Fibroblast of lung (primary cell): ENCODE data around the gene CDR2L. TPM values are rescaled to one million over a fixed set of nuclear protein-coding genes. Genes with fewer than 3 reads are reported as not detected.
A peak's percentile ranks its signal among the peaks of the same experiment; 100 is the strongest.

Source experiments
- DNase-seq, 2 donors: peaks; one replicate each; pipeline versions ENCODE4 v3.0.0 to v3.0.0-alpha.2; 2010; ENCODE audit warnings: low read depth in 2 of 2
- H2AFZ ChIP-seq: 2 replicates; pipeline ENCODE4 v1.5.1; 2012; ENCODE audit warnings: low read length, control low read depth, inconsistent platforms
- H3K27ac ChIP-seq: 2 replicates; pipeline ENCODE4 v1.5.1; 2011; ENCODE audit warnings: low read length, control low read depth; ENCODE audit not compliant: insufficient read depth
- H3K27me3 ChIP-seq: 2 replicates; pipeline ENCODE4 v1.5.1; 2011; ENCODE audit warnings: mild to moderate bottlenecking, low read length; ENCODE audit not compliant: control insufficient read depth, insufficient read depth
- H3K36me3 ChIP-seq: 2 replicates; pipeline ENCODE4 v1.5.1; 2011; ENCODE audit warnings: low read length; ENCODE audit not compliant: control insufficient read depth, insufficient read depth
- H3K4me1 ChIP-seq: 2 replicates; pipeline ENCODE4 v1.5.1; 2011; ENCODE audit warnings: low read length; ENCODE audit not compliant: control insufficient read depth, insufficient read depth; ENCODE audit errors: extremely low read depth
- H3K4me2 ChIP-seq: 2 replicates; pipeline ENCODE4 v1.5.1; 2011; ENCODE audit warnings: low read length, control low read depth; ENCODE audit not compliant: insufficient read depth; ENCODE audit errors: extremely low read depth
- H3K4me3 ChIP-seq, 4 experiments: fragments of 200-600 bp in 1 of 4; sonication (generic) in 1 of 4; replicated peaks in 1 of 4; 2 replicates each; pipeline ENCODE4 v1.5.1; 2011 to 2016; ENCODE audit warnings: low read length in 4 of 4, low read depth in 3 of 4, mild to moderate bottlenecking in 3 of 4, control low read depth in 2 of 4, inconsistent platforms in 1 of 4, mixed read lengths in 1 of 4; ENCODE audit not compliant: insufficient read depth in 1 of 4; ENCODE audit errors: control extremely low read depth in 1 of 4
- H3K79me2 ChIP-seq: 2 replicates; pipeline ENCODE4 v1.5.1; 2012; ENCODE audit warnings: mild to moderate bottlenecking, low read length, inconsistent platforms; ENCODE audit not compliant: control insufficient read depth, insufficient read depth
- H3K9ac ChIP-seq: 2 replicates; pipeline ENCODE4 v1.5.1; 2011; ENCODE audit warnings: mild to moderate bottlenecking, low read length, control low read depth; ENCODE audit not compliant: insufficient read depth
- H3K9me3 ChIP-seq: 2 replicates; pipeline ENCODE4 v1.5.1; 2012; ENCODE audit warnings: low read depth, low read length; ENCODE audit not compliant: control insufficient read depth, insufficient read depth
- H4K20me1 ChIP-seq: 2 replicates; pipeline ENCODE4 v1.5.1; 2011; ENCODE audit warnings: low read length; ENCODE audit not compliant: control insufficient read depth, insufficient read depth; ENCODE audit errors: extremely low read depth
- EZH2 ChIP-seq: IDR thresholded peaks from 2 replicates; pipeline ENCODE4 v1.5.1; 2012; ENCODE audit warnings: low read length, control low read depth, mild to moderate bottlenecking; ENCODE audit errors: missing control alignments
- polyA plus RNA-seq, 2 donors: library from polyadenylated mRNA; depleted of rRNA in 1 of 2; stranded (reverse) in 1 of 2; unstranded in 1 of 2; fragments of >200 nt; gene quantifications; 2 replicates each; pipeline ENCODE4 v1.2.1, GENCODE V29; 2011 to 2012; ENCODE audit warnings: missing spikeins in 1 of 2
- total RNA-seq: library from RNA; depleted of rRNA; stranded (reverse); fragments of >200 nt; gene quantifications from 2 replicates; pipeline ENCODE4 v1.2.1, GENCODE V29; 2014
- TF ChIP-seq, protein P1 (sequence below), 2 donors: IDR thresholded peaks in 1 of 2; conservative IDR thresholded peaks in 1 of 2; 1 replicate in 1 of 2; 2 replicates in 1 of 2; pipeline ENCODE4 v1.5.1; 2011 to 2012; ENCODE audit warnings: low read length in 2 of 2, control low read depth in 1 of 2, inconsistent platforms in 1 of 2, low read depth in 1 of 2, mild to moderate bottlenecking in 1 of 2

The CDR2L gene
- total and polyA plus RNA-seq, 2 donors (not counting 1 experiment from before 2014, with no cell fraction given): 9.7 to 12.2 TPM

DNA sequence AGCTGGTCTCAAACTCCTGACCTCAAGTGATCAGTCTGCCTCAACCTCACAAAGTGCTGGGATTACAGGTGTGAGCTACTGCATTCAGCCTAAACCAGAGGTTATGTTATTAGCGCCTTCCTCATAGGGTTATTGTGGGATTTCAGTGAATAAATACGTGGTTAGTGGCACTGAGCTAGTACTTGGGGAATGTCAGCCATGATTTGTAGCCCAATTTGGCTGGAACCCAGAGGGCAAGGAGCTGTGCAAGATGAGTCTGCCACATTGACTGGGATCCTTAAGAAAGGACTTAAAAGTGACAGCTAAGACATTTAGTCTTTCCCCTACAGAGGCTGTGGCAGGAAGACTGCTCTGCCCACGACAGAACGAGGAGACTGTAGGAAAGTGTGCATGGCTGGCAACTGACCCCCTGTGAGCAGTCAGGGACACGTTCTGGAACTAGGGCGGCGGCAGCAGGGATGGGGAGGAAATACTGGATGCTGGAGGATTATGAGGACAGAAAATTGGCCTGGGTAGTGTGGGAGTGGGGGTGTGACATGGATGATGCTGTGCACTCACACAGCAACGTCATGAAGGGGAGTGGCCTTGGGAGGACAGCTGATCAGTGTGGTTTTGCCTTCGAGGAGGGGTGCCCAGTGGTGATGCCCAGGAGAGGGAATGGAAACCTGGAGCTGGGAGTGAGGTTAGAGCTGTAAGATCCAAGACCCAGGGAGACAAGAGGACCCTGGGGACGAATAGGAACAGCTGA, 44.7 kb downstream of the CDR2L start:
- peak overlapping the region; percentile 89 for H3K4me2 ChIP-seq
- peak overlapping the region; percentile 58 for H3K27ac ChIP-seq
- H3K4me1 ChIP-seq: peaks cover 10% of the 10 kb centered on the region
- H3K9me3 ChIP-seq: no peaks in the 10 kb centered on the region
- H2AFZ ChIP-seq: peak overlapping the region; percentile 73
- H4K20me1 ChIP-seq: no peaks in the 10 kb centered on the region
- H3K27me3 ChIP-seq: no peaks in the 10 kb centered on the region
- TF ChIP-seq EZH2: no peak
- TF ChIP-seq, protein P1, sequence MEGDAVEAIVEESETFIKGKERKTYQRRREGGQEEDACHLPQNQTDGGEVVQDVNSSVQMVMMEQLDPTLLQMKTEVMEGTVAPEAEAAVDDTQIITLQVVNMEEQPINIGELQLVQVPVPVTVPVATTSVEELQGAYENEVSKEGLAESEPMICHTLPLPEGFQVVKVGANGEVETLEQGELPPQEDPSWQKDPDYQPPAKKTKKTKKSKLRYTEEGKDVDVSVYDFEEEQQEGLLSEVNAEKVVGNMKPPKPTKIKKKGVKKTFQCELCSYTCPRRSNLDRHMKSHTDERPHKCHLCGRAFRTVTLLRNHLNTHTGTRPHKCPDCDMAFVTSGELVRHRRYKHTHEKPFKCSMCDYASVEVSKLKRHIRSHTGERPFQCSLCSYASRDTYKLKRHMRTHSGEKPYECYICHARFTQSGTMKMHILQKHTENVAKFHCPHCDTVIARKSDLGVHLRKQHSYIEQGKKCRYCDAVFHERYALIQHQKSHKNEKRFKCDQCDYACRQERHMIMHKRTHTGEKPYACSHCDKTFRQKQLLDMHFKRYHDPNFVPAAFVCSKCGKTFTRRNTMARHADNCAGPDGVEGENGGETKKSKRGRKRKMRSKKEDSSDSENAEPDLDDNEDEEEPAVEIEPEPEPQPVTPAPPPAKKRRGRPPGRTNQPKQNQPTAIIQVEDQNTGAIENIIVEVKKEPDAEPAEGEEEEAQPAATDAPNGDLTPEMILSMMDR (conservative IDR thresholded peaks at IDR 0.05 in 1 of 2, IDR thresholded peaks at IDR 0.05 in 1 of 2; ENCODE audit: low read depth in 1 of 2, low read length in 2 of 2): no peak
- H3K9ac ChIP-seq: peak overlapping the region; percentile 11
- no peaks in the 10 kb centered on the region for H3K36me3 ChIP-seq
- peak overlapping the region in 3 of 4 experiments; percentile 40 to 85 (median 64) for H3K4me3 ChIP-seq
- DNase-seq: peak; percentile 81 to 85
- no peaks in the 10 kb centered on the region for H3K79me2 ChIP-seq

DNA sequence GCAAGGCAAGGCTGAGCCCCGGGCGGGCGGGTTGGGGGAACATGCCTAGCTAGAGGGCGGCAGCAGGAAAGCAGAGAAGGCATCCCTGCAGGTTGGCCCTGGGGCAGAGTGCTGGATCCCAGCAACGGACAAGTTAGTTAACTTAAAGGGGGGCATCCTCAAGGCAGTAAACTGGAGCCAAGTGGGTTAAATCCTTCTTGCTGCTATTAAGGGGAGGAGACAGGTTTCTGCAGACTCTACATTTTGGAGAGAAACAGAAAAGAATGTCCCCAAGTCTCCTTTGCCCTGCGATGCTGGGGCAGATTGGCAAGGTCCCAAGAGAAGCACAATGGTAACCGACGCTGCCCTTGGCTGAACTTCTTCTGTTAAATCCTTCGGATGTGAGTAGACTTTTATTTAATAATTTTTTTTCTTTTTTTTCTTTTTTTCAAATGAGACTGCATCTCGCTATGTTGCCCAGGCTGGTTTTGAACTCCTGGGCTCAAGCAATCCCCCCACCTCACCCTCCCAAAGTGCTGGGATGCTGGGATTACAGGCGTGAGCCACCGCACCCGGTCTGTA, 45.4 kb downstream of the CDR2L start:
- Histone ChIP-seq H3K4me3 (peak overlapping the region; percentile 46 to 85 (median 66)), H3K9ac (no peak overlapping the region), H3K27ac (peak overlapping the region; percentile 31), H3K36me3 (no peaks in the 10 kb centered on the region), H4K20me1 (no peaks in the 10 kb centered on the region), H3K9me3 (no peaks in the 10 kb centered on the region), H3K4me1 (peaks cover 10% of the 10 kb centered on the region), H2AFZ (peak overlapping the region; percentile 73), H3K4me2 (peak overlapping the region; percentile 80), H3K79me2 (no peaks in the 10 kb centered on the region), H3K27me3 (no peaks in the 10 kb centered on the region)
- no peak for TF ChIP-seq EZH2
- TF ChIP-seq, protein P1 (conservative IDR thresholded peaks at IDR 0.05 in 1 of 2, IDR thresholded peaks at IDR 0.05 in 1 of 2; ENCODE audit: low read depth in 1 of 2, low read length in 2 of 2): no peak
- peak in 1 of 2 donors; percentile 21 for DNase-seq

DNA sequence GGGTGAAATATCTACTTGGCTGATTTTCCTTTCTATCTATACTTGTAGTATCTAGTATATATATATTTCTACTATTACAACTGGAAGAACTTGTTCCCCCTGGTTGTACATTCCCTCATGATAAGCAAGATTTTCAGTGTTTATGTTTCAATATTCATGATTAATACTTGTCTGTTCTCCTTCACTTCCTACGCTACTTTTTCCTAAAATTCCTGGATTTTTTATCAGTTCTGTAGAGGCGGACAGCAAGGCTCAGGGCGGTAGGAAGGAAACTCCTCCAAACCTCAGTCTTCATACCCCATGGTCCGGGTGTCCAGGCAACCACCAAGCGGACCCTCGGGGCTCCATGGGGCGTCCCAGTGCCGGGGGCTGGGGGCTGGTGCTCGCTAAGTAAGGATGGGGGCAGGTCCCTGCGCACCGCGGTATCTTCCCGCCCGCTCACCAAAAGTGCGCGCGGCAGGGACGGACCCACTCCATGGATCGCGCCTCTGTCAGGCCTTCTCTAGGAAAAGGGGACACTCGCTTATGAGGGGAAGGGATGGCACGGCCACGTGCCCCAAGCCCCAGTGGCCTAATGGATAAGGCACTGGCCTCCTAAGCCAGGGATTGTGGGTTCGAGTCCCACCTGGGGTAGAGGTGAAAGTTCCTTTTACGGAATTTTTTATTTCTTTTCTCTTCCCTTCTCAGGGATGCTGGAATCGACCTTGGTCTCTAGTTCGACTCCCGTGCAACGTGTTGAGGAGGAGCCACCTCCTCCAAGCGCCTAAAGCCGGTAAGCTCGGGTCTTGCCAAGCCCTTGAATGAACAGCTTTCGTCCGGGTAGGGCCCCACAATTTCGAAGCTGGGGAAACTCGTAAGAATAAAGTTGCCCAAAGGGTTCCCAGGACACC, 46.2 kb downstream of the CDR2L start:
- Histone ChIP-seq H3K4me3 (peak overlapping the region; percentile 64 to 85 (median 74)), H3K27me3 (no peaks in the 10 kb centered on the region), H3K4me1 (peaks cover 10% of the 10 kb centered on the region), H3K27ac (peak overlapping the region; percentile 96), H4K20me1 (no peaks in the 10 kb centered on the region), H2AFZ (peak overlapping the region; percentile 9), H3K79me2 (no peaks in the 10 kb centered on the region), H3K9me3 (no peaks in the 10 kb centered on the region), H3K36me3 (peaks cover 1% of the 10 kb centered on the region), H3K4me2 (peak overlapping the region; percentile 80), H3K9ac (peak overlapping the region; percentile 36)
- TF ChIP-seq, protein P1 (conservative IDR thresholded peaks at IDR 0.05 in 1 of 2, IDR thresholded peaks at IDR 0.05 in 1 of 2; ENCODE audit: low read depth in 1 of 2, low read length in 2 of 2): no peak
- TF ChIP-seq EZH2: no peak
- peak; percentile 84 to 90 for DNase-seq
